ENCODE results near the gene LEPROT.

Gene LEPROT

GRCh38 chr1:65467536-65467935 lies 47.1 kb downstream of the LEPROT start:
- CTCF ChIA-PET = no interaction called here
- POLR2A ChIA-PET (ENCODE audit: low non-redundant PET) = no interaction called here
- no peak overlapping the region for H3K27ac ChIP-seq
- DNase-seq (ENCODE audit: low spot score) = no peak
- no peak for TF ChIP-seq CTCF (conservative IDR thresholded peaks at IDR 0.05; ENCODE audit: low read depth)

GRCh38 chr1:65469126-65469888 lies 48.8 kb downstream of the LEPROT start:
- POLR2A ChIA-PET (ENCODE audit: low non-redundant PET) = no interaction called here
- DNase-seq (ENCODE audit: low spot score) = no peak

GRCh38 chr1:65469889-65470340 lies 49.4 kb downstream of the LEPROT start:
- H3K27ac ChIP-seq = no peak overlapping the region
- TF ChIP-seq CTCF (conservative IDR thresholded peaks at IDR 0.05; ENCODE audit: low read depth) = no peak
- ChIA-PET POLR2A (ENCODE audit: low non-redundant PET) (no interaction called here), CTCF (no interaction called here)
- no peak for DNase-seq (ENCODE audit: low spot score)

More at GRCh38 chr1:65469126-65469888, 48.8 kb downstream of the LEPROT start:
- CTCF ChIA-PET = no interaction called here
- no peak overlapping the region for H3K27ac ChIP-seq
- TF ChIP-seq CTCF (conservative IDR thresholded peaks at IDR 0.05; ENCODE audit: low read depth) = no peak

GRCh38 chr1:65470766-65471165 lies 50.3 kb downstream of the LEPROT start:
- no peak overlapping the region for H3K27ac ChIP-seq
- DNase-seq (ENCODE audit: low spot score) = no peak
- ChIA-PET CTCF (no interaction called here), POLR2A (ENCODE audit: low non-redundant PET) (no interaction called here)
- TF ChIP-seq CTCF (conservative IDR thresholded peaks at IDR 0.05; ENCODE audit: low read depth) = no peak

GRCh38 chr1:65471213-65471833 lies 50.9 kb downstream of the LEPROT start:
- no peak for TF ChIP-seq CTCF (conservative IDR thresholded peaks at IDR 0.05; ENCODE audit: low read depth)
- ChIA-PET CTCF (interaction anchor here (0.6 kb wide), 1 partner anchor 88 kb away, joined by 3 read pairs; no protein-coding TSS in a partner anchor), POLR2A (ENCODE audit: low non-redundant PET) (no interaction called here)
- no peak overlapping the region for H3K27ac ChIP-seq
- DNase-seq (ENCODE audit: low spot score) = no peak

- no peak for DNase-seq (ENCODE audit: low spot score)
- CTCF ChIA-PET = interaction anchor here (0.6 kb wide), 1 partner anchor 88 kb away, joined by 3 read pairs; no protein-coding TSS in a partner anchor
- no peak for TF ChIP-seq CTCF (conservative IDR thresholded peaks at IDR 0.05; ENCODE audit: low read depth)
- H3K27ac ChIP-seq = no peak overlapping the region
- POLR2A ChIA-PET (ENCODE audit: low non-redundant PET) = no interaction called here
Observed at GRCh38 chr1:65471861-65472332, 51.4 kb downstream of the LEPROT start.

Measured in RWPE1 (cell line).